Activated gamma-delta T cell treated with anti-CD3 and anti-CD28 coated beads, Interleukin-2, amount 50 U/mL, for 16 hours (primary cell): ENCODE measurements around the gene ATOH8.
A peak's percentile ranks its signal among the peaks of the same experiment; 100 is the strongest.

Experiments
- DNase-seq: peaks from one replicate; pipeline ENCODE4 v3.0.0-alpha.2; 2020; ENCODE audit warnings: low read depth

Gene ATOH8

DNA sequence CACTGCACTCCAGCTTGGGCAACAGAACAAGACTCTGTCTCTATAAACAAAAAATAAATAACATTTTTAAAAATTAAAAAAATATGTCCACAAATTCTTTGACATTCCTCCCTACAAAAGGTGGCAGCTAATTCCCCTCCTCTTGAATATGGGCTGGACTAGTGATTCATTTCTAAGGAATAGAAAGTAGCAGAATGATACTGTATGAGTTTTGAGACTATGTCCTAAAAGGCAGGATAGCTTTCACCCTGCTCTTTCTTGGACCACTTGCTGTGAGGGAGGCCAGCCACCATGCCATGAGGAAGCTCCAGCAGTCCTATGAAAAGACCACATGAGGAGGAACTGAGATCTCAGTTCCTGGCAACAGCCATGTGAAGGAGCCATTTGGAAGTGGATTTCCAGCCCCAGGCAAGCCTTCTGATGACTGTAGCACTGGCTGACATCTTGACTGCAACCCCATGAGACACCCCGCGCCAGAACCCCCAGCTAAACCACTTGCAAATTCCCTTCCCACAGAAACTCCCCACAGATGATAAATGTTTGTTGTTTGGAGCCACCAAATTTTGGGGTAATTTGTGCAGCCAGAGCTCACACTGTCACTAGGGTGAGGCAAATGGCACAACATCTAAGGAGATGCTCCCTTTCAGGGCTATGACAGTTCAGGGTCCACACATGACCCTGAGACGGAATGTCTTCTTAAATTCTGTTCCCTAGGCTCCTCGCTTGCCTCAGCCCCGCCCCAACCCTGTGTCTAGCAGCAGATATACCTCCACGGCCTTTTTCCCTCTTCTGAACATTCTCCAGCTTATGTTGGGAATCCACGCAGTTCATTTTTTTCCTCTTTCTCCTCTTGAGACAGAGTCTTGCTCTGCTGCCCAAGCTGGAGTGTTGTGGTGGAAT is 17.1 kb upstream of the ATOH8 start:
- no peak for DNase-seq

- no peak for DNase-seq
Observed at GRCh38 chr2:85737481-85737880, 16.3 kb upstream of the ATOH8 start.

DNA sequence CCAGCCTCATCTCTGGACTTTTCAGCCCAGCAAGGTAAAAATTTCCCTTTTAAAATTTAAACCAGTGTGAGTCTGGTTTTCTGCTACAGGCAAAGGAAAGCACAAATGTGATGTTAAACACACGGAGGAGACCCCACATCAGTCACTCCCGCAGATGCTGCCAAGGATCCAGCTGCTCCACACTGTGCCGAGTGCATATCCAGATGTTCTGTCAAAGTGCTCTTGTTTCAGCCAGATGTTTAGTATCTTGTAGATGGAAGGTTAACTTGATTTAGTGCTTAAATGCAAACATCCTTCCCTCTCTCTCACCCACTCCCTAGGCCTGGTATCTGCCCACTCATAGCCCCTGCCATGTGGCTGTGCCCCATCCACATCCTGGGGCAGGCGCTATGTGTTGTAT is 15.8 kb upstream of the ATOH8 start:
- no peak for DNase-seq

- DNase-seq: no peak
Observed at GRCh38 chr2:85740193-85740592, 13.6 kb upstream of the ATOH8 start.

DNA sequence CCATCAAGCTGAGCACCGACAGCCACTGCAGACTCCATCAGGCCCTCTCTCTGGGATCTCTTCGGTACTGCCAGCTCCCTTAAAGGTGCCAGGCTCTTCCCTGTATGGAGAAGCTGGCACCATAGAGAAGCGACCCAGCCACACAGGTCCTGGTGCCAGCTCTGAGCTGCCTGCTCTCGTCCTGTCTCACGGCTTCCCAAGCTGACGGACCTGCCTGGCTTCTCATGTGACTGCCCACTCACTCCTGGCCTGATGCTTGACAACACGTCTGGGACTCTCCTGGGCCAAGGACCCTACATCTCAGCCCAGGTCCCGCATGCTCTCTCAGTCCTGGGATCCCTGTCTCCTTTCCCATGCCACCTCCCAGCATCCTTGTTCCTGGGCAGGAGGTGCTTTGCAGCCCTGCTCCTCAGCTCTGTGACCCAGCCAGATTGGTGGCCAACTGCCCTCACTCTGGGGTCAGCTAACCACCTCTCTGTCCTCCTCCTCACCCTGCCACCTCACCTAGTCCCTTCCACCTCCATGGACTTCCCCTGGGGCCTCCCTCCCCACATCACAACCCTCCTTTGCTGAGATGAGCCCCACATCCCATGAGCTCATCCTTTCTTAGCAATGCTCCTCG is 12.5 kb upstream of the ATOH8 start:
- no peak for DNase-seq

DNA sequence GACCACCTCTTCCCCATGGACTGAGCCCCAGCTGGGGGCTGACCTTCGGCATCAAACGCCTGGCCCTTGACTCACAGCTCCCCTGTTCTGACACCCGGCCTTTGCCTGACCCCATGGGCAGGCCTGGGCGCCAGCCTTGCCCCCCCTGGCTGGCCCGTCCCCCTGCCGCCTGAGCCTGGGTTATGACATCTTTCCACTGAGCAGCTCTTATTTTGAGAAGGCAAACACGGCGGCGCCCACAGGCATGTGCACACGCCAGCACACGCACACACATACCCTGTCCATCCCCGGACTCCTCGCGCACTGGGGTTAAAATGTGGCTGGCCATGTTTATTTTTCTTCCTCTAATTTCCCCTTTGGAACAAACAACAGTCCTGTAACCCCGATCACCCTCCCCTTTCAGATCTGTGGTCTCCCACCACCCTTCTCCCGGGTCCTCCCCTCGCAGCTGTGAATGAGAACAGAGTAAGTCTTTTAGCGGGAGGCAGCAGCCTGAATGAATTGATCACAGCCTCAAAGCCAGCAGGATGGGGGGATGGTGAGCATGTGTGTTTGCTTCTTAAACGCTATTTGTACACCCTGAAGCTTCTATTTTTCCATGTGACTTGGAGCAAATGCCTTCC is 11.8 kb upstream of the ATOH8 start:
- DNase-seq: no peak

- no peak for DNase-seq
Observed at GRCh38 chr2:85743304-85743978, 10.3 kb upstream of the ATOH8 start.

GRCh38 chr2:85744055-85744454 is 9.7 kb upstream of the ATOH8 start:
- DNase-seq: no peak

DNA sequence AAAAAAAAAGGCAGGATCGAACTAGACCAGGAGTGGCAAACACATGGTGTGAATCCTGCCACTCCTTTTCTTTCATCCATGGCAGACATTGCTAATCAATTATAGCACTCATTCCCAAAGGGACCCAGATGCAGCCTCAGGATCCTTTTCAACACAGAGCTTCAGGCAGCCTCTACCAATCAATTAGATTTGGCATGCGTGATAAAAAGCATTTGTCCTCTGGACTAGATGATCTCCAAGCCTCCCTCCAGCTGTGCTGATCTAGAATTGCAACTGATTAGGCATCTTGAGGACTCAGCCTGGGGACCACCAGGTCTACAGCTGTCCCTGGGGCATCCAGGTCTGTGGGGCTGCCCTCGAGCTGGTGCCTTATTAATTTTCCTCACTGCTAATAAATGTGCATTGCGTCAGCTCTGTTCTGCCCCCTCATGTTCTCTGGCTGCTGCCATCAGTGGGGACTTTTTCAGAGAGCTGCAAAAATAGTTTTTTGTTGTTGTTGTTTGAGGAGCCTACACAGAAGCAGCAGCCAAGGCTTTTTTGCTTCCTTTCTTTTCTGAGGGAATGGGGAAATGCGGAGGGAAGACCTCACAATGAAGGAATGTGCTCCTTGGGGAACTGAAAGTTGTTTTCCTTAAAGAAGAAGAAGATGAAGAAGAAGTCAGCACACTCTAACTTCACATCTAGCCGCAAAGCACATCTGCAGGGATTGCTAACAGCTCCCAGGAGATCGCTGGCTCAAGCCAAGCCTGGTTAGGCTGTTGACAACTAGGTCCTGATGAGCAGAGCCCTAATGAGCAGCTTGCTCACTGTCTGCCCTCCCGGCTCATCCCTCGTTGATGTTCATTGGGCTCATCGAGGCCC is 8.8 kb upstream of the ATOH8 start:
- no peak for DNase-seq

GRCh38 chr2:85745619-85746018 is 8.2 kb upstream of the ATOH8 start:
- no peak for DNase-seq

GRCh38 chr2:85746321-85747004 is 7.3 kb upstream of the ATOH8 start:
- DNase-seq: no peak

DNA sequence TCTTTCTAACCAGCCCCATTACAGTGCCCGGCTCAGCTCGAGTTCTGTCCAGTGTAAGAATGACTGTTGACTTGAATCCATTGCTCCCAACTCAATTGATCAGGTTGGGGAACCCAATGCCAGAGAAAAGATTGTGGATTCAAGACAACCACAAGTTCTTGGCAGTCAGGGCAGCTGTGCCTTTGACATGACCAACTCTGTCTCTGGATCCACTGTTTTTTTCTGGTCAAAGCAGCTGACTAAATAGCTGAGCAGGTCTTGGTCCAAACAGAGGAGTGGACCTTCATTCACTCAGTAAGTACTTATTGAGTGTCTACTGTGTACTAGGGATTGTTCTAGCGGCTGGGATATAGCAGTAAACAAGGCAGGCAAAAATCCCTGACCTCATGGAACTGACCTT is 6.3 kb upstream of the ATOH8 start:
- DNase-seq: no peak

- DNase-seq: no peak
Observed at GRCh38 chr2:85748039-85748734, 5.6 kb upstream of the ATOH8 start.

DNA sequence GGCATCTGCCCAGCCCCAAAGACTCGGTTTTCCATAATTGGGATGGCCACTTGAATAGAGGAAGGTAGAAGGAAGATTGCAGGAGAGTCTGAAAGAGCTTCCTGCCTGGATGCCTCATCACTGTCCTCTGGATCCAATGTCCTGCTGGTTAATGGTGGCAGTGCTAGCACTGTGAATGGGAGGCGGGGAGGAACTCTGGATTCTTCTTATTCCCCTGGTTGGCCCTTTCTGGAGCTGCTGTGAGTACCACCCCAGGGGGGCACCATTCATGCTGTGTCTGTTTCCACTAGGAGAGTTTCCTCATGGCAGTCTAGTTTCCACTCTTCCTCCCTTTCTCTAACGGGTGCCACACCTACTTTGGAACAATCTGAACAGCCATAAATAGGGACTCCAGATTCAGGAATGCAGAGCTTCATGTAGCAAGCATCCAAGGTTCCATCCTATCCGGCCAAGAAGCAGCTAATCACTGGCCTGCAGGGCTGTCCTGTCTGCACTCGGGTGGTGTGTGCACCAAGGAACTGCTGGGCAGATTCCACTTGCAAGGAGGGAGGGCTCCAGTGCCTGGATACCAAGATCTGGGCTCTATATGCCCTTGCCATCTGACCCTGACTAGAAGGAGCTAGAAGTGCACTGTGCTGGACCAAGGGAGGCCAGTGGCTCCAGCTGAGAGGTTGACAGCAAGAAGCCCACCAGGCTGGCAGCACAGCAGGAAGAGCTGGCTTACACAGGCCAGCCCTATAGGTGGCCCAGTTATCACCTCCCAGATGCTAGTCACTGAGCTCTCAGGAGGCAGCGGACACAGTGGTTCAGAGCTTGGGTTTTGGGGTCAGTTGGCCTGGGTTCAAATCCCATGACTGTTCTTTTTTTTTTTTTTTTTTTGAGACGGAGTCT is 4.6 kb upstream of the ATOH8 start:
- DNase-seq: no peak

GRCh38 chr2:85750587-85751575 is 2.9 kb upstream of the ATOH8 start:
- peak; percentile 38 for DNase-seq

GRCh38 chr2:85751627-85752026 is 2.2 kb upstream of the ATOH8 start:
- no peak for DNase-seq

DNA sequence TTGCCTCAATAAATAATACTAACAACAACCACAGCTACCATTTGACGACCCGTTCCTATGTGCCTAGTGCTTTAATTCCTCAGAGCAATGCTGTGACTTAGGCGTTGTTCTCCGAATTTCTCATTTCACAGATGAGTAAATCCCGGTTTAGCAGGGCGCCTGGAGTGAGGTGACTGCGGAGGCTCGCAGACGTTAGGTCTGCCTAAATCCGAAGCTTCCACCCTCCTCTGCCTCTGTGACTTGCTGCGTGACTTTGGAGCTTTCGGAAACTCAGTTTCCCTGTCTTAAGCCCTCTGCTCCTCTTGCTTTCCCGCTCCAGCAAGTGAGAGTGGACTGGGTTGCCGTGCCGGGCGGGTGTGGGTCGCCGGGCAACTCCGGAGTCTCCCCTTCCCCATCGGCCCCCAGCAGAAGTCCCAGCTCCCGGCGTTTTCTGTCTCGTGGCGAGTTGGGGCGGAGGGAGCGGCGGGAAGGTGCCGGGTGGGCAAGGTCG is 711 bp upstream of the ATOH8 start:
- no peak for DNase-seq
